IMR-90 (cell line): ENCODE measurements around the gene NES. TPM values are rescaled to one million over a fixed set of nuclear protein-coding genes. Genes with fewer than 3 reads are reported as not detected.

Source experiments
- polyA plus RNA-seq, 3 experiments: library from polyadenylated mRNA; depleted of rRNA; stranded (reverse); fragments of >200 nt; gene quantifications; 2 replicates each; pipeline ENCODE4 v1.2.3, GENCODE V29; 2012; ENCODE audit warnings: low replicate concordance in 1 of 3
- total RNA-seq: library from RNA; depleted of rRNA; stranded (reverse); fragments of >200 nt; gene quantifications from 2 replicates; pipeline ENCODE4 v1.2.3, GENCODE V29; 2012
- TF ChIP-seq, protein P1 (sequence below): conservative IDR thresholded peaks from 2 replicates; pipeline ENCODE4 v1.5.1; 2012; ENCODE audit warnings: mild to moderate bottlenecking, low read depth, low read length, improper control_type of control experiment

The NES gene
- total and polyA plus RNA-seq, 2 of the 4 experiments (the other 2 are of a cell fraction): 25.3 to 40.1 TPM

DNA sequence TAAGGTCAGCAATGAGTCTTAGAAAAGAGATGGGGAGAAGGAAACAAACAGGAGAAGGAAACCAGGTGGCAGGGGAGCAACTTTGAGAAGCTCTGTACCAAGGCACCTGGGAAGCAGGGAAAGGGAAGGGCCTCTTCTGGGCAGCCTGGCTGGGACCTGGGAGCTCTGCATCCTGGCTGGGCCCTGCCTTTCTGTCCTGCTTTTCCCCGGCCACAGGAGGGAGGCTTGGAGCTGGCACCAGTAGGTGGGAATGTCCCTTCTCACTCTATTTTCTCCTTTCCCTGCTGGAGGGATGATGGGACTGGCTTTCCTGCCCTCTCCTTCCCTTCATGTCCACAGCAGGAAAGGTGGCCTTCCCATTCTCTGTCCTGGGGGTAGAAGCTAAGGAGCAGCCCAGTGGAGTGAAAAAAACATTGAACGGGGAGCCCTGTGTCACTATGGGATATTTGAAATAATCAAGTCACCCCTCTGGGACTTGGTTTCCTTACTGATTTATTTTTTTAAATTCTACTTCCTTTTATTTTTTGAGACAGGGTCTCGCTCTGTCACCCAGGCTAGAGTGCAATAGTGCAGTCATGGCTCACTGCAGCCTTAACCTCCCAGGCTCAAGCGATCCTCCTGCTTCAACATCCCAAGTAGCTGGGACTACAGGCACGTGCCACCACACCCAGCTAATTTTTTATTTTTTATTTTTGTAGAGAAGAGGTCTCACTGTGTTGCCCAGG is 5.1 kb upstream of the NES start (continued):
- TF ChIP-seq, protein P1, sequence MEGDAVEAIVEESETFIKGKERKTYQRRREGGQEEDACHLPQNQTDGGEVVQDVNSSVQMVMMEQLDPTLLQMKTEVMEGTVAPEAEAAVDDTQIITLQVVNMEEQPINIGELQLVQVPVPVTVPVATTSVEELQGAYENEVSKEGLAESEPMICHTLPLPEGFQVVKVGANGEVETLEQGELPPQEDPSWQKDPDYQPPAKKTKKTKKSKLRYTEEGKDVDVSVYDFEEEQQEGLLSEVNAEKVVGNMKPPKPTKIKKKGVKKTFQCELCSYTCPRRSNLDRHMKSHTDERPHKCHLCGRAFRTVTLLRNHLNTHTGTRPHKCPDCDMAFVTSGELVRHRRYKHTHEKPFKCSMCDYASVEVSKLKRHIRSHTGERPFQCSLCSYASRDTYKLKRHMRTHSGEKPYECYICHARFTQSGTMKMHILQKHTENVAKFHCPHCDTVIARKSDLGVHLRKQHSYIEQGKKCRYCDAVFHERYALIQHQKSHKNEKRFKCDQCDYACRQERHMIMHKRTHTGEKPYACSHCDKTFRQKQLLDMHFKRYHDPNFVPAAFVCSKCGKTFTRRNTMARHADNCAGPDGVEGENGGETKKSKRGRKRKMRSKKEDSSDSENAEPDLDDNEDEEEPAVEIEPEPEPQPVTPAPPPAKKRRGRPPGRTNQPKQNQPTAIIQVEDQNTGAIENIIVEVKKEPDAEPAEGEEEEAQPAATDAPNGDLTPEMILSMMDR: no peak
